ENCODE data around the gene FXYD1. TPM values are rescaled to one million over a fixed set of nuclear protein-coding genes. Genes with fewer than 3 reads are reported as not detected.
"Not testable (repeated sequence)": the region's sequence is repeated elsewhere in the genome, so short reads cannot be mapped to it uniquely, and the experiment has no call there.

The FXYD1 gene
- total RNA-seq (2014; rRNA removed; shearing (Covaris generic); ENCODE audit: low replicate concordance) = not detected in 2 replicates

GRCh38 chr19:35138305-35138892 lies at the start of gene FXYD1:
Gene FXYD1, plus strand, starts transcription at chr19:35138824. Its CDS starts 1,256 bp downstream, at chr19:35140080.
- in situ Hi-C loops (cut with HindIII; ENCODE audit: low pct_unique_long_range_greater_than_20kb, low sequenced_read_pairs) = no loop called here
- DNase-seq (ENCODE audit: low read depth) = no peak

DNA sequence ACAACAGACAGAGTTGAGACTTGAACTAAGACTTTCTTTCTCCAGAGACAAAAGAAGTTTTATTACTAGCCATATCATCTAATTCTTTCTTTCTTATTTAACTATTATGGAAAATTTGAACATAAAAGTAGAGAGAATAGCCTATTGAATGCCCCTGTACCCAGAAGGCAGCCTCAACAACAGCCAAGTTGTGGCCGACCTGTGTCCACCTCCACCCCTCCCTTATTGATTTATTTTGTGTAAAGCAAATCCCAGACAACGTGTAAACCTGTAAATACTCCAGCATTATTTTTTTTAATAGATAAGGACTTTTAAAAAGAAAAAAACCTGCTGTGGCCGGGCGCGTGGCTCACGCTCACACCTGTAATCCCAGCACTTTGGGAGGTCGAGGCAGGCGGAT lies 49.1 kb upstream of the FXYD1 start:
- DNase-seq (ENCODE audit: low read depth) = no peak
- in situ Hi-C loops (cut with HindIII; ENCODE audit: low pct_unique_long_range_greater_than_20kb, low sequenced_read_pairs) = no loop called here

- no peak for DNase-seq (ENCODE audit: low read depth)
- in situ Hi-C loops (cut with HindIII; ENCODE audit: low pct_unique_long_range_greater_than_20kb, low sequenced_read_pairs) = no loop called here
Measured at GRCh38 chr19:35090160-35090505, 48.5 kb upstream of the FXYD1 start.

- DNase-seq (ENCODE audit: low read depth) = no peak
- in situ Hi-C loops (cut with HindIII; ENCODE audit: low pct_unique_long_range_greater_than_20kb, low sequenced_read_pairs) = no loop called here
Measured at GRCh38 chr19:35090506-35091214, 48.0 kb upstream of the FXYD1 start.

- no peak for DNase-seq (ENCODE audit: low read depth)
- in situ Hi-C loops (cut with HindIII; ENCODE audit: low pct_unique_long_range_greater_than_20kb, low sequenced_read_pairs) = no loop called here
Measured at GRCh38 chr19:35093430-35093829, 45.2 kb upstream of the FXYD1 start.

DNA sequence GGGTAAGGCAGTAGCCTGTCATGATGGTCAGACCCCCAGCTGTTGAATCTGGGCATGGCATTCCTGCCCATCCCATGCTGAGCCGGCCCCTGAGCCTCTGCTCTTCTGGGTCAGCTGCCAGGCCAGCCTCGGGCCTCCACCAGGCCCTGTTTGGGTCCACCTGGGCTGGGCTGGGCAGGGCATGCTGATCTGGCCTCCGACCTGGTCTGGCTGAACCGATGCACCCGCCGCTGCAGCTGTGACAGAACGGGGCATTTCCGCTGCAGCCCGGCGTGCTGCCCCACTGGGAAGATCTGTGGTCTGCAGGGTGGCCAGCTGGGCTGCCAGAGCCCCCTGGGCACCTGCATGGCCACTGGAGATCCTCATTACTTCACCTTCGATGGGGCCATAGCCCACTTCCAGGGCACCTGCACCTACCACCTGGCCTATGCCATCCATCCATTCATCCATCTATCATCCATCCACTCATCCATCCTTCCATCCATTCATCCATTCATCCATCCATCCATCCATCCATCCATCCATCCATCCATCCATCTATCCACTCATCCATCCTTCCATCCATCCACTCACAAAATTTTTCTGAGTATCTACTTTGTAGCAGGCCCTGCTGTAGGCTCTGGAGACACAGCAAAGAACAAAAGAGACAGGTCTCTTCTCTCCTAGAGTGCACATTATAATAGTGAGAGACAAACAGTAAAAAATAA lies 44.5 kb upstream of the FXYD1 start:
- in situ Hi-C loops (cut with HindIII; ENCODE audit: low pct_unique_long_range_greater_than_20kb, low sequenced_read_pairs) = no loop called here
- DNase-seq (ENCODE audit: low read depth) = no peak

DNA sequence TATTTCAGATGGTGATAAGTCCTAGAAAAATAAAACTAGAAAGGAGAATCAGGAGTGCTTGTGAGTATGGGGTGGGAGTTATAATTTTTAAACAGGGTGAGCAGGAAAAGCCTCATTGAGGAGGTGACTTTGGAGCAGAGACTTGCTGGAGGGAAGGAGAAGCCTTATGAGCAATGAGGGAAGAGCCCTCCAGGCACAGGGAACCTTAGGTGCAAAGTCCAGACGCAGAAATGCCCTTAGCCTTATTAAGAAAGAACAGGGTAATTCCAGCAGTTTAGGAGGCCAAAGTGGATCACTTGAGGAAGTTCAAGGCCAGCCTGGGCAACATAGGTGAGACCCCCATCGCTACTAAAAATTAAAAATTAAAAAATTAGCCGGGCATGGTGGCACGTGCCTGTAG lies 44.0 kb upstream of the FXYD1 start:
- in situ Hi-C loops (cut with HindIII; ENCODE audit: low pct_unique_long_range_greater_than_20kb, low sequenced_read_pairs) = no loop called here
- no peak for DNase-seq (ENCODE audit: low read depth)

DNA sequence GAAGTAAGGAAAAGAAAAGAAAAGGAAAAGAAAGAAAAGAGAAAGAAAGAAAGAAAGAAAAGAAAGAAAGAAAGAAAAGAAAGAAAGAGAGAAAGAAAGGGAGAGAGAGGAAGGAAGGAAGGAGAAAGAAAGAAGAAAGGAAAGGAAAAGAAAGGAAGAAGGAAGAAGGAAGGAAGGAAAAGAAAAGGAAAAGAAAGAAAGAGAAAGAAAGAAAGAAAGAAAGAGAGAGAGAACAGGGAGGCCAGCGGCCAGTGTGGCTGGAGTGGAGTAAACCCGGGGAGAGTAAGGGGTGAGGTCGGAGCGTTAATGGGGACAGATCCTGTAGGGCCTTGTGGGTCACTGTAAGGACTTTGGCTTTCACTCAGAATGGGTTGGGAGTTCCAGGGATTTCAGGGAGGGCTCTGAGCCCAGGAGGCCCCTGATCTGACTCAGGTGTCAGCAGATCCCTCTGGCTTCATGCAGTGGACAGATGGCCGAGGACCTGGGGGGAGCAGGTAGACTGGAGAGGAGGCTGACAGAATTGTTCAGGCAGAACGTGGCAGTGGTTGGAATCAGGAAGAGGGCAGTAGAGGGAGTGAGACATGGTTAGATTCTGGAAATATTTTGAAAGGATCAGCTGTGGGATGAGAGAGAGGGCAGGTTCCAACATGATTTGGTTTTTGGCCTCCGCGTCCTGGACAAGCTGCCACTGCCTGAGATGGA lies 42.8 kb upstream of the FXYD1 start:
- in situ Hi-C loops (cut with HindIII; ENCODE audit: low pct_unique_long_range_greater_than_20kb, low sequenced_read_pairs) = no loop called here
- no peak for DNase-seq (ENCODE audit: low read depth)

DNA sequence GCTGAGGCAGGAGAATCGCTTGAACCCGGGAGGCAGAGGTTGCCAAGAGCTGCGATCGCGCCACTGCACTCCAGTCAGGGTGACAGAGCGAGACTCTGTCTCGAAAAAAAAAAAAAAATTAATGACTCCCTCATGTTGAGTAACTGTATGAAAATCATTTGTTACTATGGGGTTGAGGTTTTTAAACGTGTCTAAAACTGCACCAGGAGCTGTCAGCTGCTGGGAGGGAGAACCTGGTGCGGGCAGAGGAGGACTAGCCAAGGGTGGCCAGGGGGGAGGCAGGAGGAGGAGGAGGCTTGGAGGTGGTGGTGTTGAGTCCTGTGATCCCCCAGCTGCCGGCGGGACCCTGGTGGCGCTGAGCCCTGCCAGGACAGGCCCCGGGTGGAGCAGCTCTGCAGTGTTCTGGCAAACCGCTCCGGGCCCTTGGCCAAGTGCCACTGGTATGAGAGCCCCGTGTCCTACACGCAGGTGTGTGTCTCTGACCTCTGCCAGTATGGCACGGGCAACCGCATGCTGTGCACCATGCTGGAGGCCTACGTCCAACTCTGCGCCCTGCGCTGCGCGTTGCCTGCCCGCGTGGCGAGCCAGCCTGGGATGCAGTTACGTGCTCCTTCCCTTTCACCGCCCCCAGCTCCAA lies 40.1 kb upstream of the FXYD1 start:
- no peak for DNase-seq (ENCODE audit: low read depth)
- in situ Hi-C loops (cut with HindIII; ENCODE audit: low pct_unique_long_range_greater_than_20kb, low sequenced_read_pairs) = no loop called here

- in situ Hi-C loops (cut with HindIII; ENCODE audit: low pct_unique_long_range_greater_than_20kb, low sequenced_read_pairs) = no loop called here
- no peak for DNase-seq (ENCODE audit: low read depth)
Measured at GRCh38 chr19:35099155-35099896, 39.3 kb upstream of the FXYD1 start.

DNA sequence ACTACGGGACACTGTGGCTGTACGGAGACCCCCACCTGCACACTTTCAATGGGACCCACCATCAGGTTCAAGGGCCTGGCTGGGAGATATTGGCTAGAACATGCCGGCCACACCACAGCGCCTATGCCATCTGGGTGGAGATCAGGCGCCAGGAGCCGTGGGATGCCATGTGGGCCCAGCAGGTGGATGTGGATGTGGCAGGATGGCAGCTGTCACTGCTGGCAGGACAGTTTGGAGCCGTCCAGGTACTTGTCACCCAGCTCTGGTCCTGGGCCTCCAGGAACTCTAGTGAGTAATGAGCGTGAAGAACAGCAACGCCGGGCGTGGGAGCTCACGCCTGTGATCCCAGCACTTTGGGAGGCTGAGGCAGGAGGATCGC lies 38.7 kb upstream of the FXYD1 start:
- no peak for DNase-seq (ENCODE audit: low read depth)
- in situ Hi-C loops (cut with HindIII; ENCODE audit: low pct_unique_long_range_greater_than_20kb, low sequenced_read_pairs) = no loop called here

- in situ Hi-C loops (cut with HindIII; ENCODE audit: low pct_unique_long_range_greater_than_20kb, low sequenced_read_pairs) = no loop called here
- DNase-seq (ENCODE audit: low read depth) = no peak
Measured at GRCh38 chr19:35100588-35101533, 37.8 kb upstream of the FXYD1 start.

DNA sequence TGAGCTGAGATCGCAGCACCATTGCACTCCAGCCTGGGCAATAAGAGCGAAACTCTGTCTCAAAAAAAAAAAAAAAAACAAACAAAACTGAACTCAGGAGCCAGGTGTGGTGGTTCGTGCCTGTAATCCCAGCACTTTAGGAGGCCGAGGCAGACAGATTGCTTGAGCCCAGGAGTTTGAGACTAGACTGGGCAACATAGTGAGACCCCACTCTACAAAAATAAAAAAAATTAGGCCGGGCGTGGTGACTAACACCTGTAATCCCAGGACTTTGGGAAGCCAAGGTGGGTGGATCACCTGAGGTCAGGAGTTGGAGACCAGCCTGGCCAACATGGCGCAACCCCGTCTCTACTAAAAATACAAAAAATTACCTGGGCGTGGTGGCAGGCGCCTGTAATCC lies 36.7 kb upstream of the FXYD1 start:
- in situ Hi-C loops (cut with HindIII; ENCODE audit: low pct_unique_long_range_greater_than_20kb, low sequenced_read_pairs); DNase-seq (ENCODE audit: low read depth): not testable (repeated sequence)

GRCh38 chr19:35103614-35104013 lies 35.0 kb upstream of the FXYD1 start:
- DNase-seq (ENCODE audit: low read depth); in situ Hi-C loops (cut with HindIII; ENCODE audit: low pct_unique_long_range_greater_than_20kb, low sequenced_read_pairs): not testable (repeated sequence)

- in situ Hi-C loops (cut with HindIII; ENCODE audit: low pct_unique_long_range_greater_than_20kb, low sequenced_read_pairs) = no loop called here
- no peak for DNase-seq (ENCODE audit: low read depth)
Measured at GRCh38 chr19:35104361-35104760, 34.3 kb upstream of the FXYD1 start.

DNA sequence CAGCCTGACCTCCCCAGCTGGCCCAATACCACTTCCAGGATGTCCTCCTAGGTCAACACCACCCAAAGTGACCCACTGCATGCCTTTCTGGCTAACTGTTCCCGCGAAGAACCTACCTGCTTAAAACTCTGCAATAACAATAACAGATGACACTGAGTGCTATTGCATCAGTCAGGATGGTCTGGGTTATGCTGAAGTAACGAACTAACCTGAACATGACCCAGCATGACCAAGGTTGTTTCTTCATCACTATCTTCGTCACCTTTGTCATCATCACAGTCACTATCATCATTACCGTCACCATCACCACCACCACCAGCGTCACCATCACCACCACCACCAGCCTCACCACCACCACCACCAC lies 33.6 kb upstream of the FXYD1 start:
- no peak for DNase-seq (ENCODE audit: low read depth)
- in situ Hi-C loops (cut with HindIII; ENCODE audit: low pct_unique_long_range_greater_than_20kb, low sequenced_read_pairs) = no loop called here
